HG03175 (cell line): ENCODE data around the gene ETHE1.
"Not testable (repeated sequence)": the region's sequence is repeated elsewhere in the genome, so short reads cannot be mapped to it uniquely, and the experiment has no call there.

ENCODE experiments used
- ATAC-seq: cut with Tn5 transposase; IDR thresholded peaks from one replicate; pipeline ENCODE4 v1.9.1; 2021; ENCODE audit warnings: mild to moderate bottlenecking, moderate library complexity; ENCODE audit not compliant: unreplicated experiment

The ETHE1 gene

DNA sequence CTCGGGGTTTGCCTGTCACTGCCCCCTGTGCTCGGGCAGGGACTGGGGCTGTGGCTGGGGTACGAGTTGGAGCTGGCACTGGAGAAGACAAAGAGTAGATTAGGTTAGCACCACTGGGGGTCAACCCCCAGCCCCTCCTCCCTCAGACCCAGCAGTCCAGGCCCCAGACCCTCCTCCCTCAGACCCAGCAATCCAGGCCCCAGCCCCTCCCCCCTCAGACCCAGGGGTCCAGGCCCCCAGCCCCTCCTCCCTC, 25.1 kb upstream of the ETHE1 start:
- no peak for ATAC-seq

DNA sequence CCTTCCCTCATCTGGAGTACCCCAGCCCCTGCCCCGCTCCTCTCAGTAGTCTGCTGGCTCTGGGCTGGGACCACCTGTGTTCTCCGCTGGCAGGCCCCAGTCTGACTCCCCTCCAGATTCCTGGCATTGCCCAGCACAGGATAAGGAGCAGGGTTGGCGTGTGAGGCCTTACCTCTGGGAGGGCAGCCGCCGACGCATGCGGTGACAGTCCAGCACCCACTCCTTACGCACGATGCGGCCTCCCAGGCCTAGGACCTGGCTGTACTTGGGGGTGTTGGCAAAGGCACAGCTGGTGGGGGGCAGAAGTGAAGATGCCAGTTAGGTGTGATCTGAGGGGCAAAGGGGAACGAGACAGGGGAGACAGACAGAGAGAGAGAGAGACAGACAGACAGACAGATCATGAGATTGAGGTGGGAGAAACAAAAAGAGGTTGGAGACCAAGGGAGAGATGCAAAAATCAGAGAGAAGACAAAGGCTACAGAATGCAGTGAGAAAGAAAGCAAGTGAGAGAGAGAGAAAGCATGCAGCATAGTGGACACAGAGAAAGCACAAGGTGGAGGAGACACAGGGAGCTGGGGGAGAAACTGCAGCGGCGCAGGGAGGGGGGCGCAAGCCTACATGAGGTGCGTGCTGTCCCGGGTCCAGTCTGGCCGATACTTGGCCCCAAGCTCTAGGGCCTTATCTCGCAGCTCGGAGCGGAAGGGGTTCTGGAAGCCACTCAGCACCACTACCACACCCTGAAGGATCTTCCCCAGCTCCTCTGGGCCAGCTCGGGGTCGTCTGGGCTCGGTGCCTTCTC, 24.6 kb upstream of the ETHE1 start:
- ATAC-seq = no peak

GRCh38 chr19:43548706-43549105, 21.7 kb upstream of the ETHE1 start:
- ATAC-seq = no peak

GRCh38 chr19:43547926-43548325, 20.9 kb upstream of the ETHE1 start:
- not testable (repeated sequence) for ATAC-seq

DNA sequence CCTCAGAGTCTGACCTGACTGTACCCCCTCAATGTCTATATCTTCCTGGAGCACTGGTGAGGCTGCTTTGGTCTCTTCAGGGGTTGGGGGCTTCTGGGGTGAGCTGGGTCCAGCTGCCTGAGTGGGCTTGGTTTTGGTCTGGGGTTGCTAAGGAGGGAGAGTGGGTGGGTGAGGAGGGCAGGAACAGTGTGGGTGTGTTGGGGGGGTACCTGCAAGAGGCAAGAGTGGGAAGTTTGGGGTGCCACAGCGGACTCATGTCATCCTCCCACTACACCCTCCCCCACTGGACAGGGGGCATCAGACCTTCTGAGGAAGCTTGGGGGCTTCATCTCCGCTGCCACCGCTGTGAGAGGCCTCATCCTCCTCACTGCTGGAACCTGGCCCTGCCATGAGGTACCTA, 19.6 kb upstream of the ETHE1 start:
- no peak for ATAC-seq

DNA sequence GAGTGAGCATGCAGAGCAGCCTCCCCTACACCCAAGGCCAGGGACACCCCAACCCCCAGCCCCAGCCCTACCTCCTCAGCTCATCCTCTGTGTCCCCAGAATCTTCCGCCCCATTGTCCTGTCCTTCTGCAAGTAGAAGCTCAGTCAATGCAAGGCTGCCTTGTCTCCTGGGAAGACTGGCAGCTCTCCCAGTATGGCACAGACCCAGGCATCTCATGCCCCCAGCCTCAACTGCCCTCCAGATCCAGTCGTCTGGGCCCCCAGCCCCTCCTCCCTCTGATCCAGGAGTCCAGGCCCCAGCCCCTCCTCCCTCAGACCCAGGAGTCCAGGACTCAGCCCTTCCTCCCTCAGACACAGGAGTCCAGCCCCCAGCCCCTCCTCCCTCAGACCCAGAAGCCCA, 19.0 kb upstream of the ETHE1 start:
- no peak for ATAC-seq

DNA sequence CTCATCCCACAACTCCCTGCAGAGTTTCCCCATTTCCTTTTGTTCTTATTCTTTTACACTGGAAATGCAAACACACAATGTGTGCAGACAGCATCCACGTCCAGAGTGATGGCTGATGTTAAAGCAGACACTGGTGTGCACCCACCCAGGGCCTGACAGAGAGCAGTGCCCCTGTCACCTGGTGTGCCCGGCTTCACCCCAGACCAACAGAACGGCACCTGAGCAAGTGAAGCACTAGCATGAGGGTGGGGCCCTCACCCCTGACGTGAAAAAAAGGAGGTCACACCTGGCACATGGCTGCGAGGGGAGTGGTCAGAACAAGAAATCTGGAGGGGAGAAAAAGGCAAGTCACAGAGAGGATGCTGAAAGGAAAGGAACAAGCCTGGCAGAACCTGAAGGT, 18.3 kb upstream of the ETHE1 start:
- ATAC-seq = no peak

DNA sequence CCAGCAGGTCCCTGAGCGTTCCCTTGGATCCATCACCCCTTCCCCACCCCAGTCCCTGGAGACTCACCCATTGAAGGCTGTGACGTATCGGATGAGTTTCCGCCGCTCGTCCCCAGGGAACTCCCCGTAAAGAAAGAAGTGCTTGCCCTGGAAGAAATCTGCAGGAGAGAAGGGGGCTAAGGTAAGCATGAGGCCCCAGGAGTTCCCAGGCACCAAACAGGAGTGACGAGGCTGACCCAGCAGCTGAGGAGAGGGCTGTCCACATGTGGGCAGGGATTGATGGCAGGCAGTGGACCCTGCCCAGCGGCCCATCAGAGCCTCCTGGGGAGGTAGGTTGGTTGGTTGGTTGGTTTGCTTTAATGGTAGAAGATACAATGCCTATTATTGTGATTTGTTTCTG, 17.1 kb upstream of the ETHE1 start:
- ATAC-seq = no peak

DNA sequence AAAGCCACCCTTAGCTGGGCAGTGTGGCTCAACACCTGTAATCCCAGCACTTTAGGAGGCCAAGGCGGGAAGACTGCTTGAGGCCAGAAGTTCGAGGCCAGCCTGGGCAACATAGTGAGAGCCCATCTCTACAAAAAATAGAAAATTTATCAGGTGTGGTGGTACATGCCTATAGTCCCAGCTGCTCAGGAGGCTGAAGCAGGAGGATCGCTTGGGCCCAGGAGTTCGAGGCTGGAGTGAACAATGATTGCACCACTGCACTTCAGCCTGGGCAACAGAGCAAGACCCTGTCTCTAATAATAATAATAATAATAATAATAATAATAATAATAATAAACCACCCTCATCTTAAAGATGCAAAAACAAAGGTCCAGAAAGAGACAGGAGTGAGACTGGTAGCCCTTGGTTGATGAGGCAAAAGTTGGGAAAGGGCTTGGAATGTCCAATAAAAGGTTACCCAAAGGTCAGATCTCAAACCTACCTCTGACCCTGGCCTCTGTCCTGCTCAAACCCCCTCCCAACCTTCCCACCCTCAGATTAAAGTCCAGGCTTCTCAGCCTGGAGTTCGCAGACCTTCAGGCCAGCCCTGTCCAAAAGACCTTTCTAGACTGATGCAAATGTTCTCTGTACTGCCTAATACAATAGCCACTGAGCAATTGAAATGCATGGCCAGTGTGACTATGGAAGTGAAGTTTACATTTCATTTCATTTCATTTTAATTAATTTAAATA, 15.1 kb upstream of the ETHE1 start:
- no peak for ATAC-seq

DNA sequence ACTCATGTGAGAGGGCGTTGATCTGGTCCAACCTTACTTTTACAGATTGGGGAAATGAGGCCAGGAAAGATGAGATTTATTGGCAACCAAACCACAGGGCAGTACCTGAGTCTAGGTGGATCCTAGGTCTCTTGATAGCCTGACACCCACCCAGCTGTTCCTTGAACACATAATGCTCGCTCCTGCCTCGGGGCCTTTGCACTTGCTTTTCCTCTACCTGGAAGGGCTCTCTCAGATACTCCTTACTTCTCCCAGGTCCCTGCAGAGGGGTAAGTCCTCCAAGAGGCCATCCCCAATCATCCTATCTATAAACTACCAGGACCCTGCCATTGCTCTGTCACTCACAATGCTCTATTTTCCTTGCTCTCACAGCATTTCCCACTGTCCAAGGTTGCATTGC, 13.4 kb upstream of the ETHE1 start:
- ATAC-seq = no peak

DNA sequence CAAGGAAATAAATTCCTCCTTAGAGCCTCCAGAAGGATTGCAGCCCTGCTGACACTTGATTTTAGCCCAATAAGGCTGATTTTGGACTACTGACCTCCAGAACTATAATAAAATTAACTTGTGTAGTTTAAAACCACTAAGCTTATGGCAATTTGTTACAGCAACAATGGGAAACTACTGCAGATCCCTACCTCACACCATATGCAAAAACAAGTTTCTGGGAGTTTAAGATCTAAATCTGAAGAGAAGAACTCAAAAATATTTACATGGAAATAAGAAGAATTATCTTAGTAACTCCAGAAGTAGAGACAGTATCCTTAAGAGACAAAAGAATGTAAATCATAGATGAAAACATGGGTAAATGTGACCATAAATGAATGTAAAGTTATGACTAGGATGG, 11.9 kb upstream of the ETHE1 start:
- no peak for ATAC-seq

- ATAC-seq = no peak
Measured at GRCh38 chr19:43534816-43535761, 8.1 kb upstream of the ETHE1 start.

GRCh38 chr19:43534305-43534815, 7.4 kb upstream of the ETHE1 start:
- no peak for ATAC-seq

DNA sequence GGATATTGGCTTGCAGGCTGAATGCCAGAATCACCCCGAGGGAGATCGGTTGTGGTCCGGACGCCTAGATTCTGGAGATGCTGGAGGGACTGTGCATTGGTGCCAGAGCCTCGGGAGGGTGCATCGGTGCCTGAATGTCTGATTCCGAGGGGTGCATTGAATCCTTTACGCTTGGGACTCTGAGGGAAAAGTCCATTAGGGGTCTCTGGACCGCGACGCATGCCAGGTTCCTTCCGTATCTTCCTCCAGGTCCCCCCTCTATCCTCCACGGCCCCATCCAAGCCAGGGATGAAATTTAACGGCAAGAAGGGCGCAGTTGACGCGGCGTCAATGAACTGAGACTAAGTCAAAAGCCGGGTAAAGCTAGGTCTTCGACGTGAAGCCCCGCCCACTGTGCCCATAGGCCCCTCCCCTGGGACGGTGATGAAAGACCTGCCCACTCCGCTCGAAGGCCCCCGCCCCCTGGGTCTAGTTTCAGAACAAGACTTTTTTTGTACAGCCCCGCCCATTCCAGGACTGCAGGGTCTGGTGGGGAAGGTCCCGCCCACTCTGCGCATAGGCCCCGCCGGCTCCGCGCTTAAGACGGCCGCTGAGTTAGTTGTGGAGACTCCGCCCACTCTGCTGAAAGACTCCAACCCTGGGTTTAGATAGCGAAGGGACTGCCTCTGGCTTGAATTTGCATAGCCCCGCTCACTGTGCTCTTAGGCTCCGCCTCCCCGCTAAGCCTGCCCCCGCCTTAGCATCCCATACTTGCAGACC, 6.7 kb upstream of the ETHE1 start:
- ATAC-seq = peak; percentile 68

- ATAC-seq = peak; percentile 46
Measured at GRCh38 chr19:43532962-43533545, 6.1 kb upstream of the ETHE1 start, which contains the start of gene ZNF575. Gene ZNF575, plus strand, starts transcription at chr19:43533188. Its CDS starts 1,235 bp downstream, at chr19:43534423.

DNA sequence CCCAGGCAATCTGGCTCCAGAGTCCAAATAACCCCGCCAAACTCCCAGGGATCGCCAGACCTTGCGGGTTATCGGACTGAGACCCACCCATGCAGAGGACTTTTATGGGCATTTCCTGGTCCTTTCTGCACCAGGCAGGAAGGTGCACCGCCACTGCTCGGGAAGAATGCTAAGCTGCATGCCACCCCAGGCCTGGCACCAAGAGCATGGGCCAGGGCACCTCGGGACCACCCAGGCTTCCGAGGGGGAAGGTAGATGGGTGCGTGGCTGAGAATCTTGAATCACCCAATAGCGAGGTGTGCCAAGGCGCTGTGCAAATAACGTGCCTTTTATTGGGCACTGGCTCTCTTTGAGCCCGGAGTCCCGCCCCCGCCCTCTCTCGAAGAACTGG, 5.6 kb upstream of the ETHE1 start:
- ATAC-seq = no peak

GRCh38 chr19:43527860-43528622, 1.0 kb upstream of the ETHE1 start:
- ATAC-seq = no peak

GRCh38 chr19:43525836-43526771, 897 bp downstream of the ETHE1 start:
- no peak for ATAC-seq
